CD4-positive, alpha-beta T cell treated with Interleukin-17A for 4 hours (primary cell): ENCODE data around the gene USP6.
A peak's percentile ranks its signal among the peaks of the same experiment; 100 is the strongest.
"Not testable (repeated sequence)": the region's sequence is repeated elsewhere in the genome, so short reads cannot be mapped to it uniquely, and the experiment has no call there.

Experiments
- DNase-seq: peaks from one replicate; pipeline ENCODE4 v3.0.0-alpha.2; 2020; ENCODE audit warnings: mixed read lengths

Gene USP6

DNA sequence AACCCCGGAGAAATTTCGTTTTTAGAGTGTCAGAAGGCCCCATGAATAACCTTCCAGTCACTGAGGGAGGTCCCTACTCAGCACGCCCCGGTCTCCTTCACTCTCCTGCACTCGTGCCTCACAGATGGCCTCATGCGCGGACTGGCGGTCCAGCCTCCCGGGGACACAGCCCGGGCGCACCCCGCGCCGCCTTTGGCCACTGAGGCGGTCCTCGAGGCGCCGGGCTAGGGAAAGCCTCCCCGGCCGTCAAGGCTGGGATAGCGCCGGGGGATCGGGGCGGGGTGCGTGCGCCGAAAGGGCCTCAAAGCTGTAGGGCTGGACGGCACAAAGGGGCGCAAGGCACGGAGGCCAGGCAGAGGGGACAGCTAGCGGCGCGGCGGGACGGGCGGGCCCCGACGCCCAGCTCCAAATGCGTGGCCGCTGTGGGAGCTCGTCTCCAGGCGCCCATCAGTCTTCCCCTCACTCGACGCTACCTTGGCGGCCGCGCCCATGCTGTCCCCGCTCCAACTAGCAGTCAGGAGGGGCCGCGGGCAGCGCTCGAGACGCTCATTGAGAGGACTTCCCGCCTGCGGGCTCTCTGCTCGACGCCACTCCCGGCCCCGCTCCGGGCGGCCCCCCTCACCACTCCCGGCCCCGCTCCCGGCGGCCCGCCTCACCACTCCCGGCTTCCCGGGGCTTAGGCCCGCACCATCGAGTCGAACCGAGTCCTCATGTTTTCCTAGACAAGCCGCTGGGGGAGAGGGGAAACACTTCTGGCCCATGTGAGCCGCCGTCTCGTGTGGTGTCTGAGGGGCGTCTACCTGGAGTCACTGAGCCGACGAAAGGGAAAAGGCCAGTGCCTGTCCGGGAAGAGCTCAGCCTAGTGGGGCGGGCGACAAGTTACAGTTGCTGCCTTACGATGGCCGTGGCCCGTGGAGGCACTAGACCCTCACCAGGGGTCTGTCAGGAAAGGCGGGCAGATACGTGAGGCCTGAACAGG is at the start of gene USP6:
TSS of gene USP6 (plus strand) at position 360 of the 979 bp plus-strand sequence. CDS start 14,336 bp downstream, outside the sequence.
- DNase-seq = no peak

GRCh38 chr17:5068236-5068635 is 47.6 kb upstream of the USP6 start:
- DNase-seq = no peak

- DNase-seq = no peak
These were observed 46.1 kb upstream of the USP6 start for GRCh38 chr17:5069724-5070123.

DNA sequence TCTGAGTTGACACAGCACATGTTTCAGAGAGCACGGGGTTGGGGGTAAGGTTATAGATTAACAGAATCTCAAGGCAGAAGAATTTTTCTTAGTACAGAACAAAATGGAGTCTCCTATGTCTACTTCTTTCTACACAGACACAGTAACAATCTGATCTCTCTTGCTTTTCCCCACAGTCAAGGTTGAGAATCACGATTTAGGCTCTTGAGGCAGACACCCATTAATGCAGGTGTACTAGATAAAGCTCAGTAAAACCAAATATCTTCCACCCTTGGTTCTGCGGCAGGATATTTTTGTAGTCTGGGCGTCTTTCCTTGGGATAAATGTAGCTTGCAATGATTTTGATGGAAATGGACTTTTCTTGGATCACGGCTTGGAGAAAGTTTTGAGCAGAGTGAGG is 40.4 kb upstream of the USP6 start:
- not testable (repeated sequence) for DNase-seq

- not testable (repeated sequence) for DNase-seq
These were observed 38.6 kb upstream of the USP6 start for GRCh38 chr17:5077275-5077674.

GRCh38 chr17:5077781-5078105 is 38.1 kb upstream of the USP6 start:
- no peak for DNase-seq

DNA sequence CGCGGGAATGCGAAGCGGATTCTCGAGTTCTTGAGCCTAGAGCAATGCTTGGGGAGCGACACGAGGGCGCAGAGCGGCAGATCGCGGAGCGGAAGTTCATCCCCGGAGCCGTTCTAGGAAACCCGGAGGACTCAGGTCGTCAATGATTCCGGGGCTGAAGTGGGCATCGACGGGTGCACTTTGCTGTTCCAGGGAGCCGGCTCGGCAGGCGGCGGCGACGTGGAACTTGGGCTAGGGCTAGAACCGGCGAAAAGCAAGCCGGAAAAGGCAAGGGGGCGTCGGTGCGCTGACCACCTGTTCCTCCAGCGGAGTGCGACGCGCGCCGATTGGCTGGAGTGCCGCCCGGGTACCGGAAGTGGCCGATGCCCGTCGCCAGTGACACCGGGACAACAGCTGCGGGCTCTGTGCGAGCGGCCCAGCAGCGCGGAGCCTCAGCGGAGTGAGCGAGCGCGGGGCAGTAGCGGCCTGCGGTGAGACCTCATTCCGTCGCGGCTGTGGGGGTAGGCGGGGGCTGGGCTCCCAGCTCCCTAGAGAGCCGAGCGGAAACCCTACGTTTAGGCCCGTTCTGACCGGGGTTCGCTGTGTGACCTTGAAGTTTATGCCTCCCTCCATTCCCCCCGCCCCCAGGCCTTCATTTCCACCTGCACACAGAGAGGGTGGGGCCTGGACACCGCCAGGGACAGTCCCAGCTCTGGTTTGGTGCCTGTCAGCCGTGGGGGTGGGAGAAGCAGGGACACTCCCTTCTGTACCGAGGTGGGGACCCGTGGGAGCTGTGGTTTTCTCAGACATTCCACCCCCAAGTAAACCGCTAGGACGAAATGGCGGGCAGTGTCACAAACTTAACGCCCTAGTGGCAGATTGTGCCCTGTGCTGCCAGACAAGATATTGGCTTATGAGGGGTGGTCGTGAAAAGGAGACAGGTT is 37.5 kb upstream of the USP6 start, which contains the start of gene ZFP3:
TSS of gene ZFP3 (plus strand) at position 362 of the 923 bp plus-strand sequence. CDS start 13,038 bp downstream, outside the sequence.
- peak; percentile 81 for DNase-seq

DNA sequence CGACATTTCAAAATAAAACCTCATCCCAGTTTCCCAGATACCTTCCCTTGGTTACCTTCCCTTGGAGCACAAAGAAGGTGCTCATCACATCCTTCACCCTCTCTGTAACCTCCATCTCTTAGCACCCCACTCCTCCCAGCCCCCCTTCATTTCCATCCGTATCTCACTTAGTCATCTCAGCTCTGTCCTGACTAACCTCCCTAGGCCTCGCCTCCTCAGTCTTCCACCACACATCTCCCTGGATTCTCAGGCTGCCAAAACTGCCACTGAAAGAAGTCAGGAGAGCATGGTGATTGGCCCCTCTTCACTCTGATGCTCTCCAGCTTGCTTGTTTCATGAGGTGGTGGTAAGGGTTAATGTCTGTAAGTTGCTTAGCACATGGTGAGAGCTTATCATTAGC is 35.2 kb upstream of the USP6 start:
- no peak for DNase-seq

GRCh38 chr17:5092218-5093010 is 23.4 kb upstream of the USP6 start:
- DNase-seq = no peak

- DNase-seq = no peak
These were observed 19.1 kb upstream of the USP6 start for GRCh38 chr17:5096731-5097100.

DNA sequence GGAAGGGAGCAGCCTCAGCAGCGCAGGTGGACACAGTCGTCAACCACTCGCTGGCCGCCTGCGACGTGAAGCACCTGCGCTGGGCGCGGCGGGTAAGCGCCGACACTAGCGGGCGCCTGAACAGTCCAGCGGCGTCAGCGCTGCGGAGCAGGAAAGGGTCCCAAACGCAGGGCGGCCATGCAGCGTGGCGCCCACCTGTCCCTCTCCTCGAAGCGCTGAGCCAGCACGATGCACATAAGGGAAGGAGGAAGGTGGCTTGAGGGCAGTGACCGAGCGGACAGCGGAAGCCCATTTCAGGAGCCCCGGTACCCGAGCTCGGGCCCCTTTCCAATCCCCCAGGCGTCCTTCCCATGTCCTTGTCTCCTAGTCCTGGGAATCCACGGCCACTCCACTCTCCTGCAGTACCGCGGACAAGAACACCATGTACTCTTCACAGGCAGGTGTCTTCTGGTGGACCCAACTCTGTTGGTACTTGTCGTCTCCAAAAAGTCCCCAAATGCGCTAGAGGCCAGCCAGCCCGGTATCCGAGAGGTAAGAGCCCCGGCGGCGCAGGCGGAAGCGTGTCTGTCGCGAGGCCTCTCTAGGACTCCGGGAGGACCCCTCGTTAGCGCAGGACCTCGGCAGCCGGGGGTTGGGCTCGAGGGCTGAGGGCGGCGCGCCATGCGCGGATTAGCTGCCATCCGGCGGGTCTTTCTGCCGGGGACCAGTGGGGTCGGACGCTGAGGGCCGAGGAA is 18.6 kb upstream of the USP6 start:
- DNase-seq = peak; percentile 63

DNA sequence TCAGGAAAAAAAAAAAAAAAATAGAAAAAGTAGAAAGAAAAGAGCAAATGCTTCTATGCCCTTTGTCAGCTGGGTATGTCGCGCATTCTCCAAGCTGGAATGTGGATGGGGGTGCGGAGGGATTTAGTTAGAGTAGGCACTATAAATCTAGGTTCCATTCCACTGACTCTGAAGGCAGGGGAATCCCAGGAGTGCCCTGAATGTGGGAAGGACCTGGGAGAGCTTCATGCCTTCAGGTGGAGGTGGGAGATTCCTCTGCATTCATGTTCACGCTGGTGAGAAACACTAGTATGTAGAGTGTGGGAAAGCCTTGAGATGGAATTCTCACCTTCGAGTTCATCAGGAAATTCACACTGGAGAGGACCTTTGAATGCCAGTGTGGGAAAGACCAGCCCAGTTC is 16.6 kb upstream of the USP6 start:
- no peak for DNase-seq

- no peak for DNase-seq
These were observed 15.0 kb upstream of the USP6 start for GRCh38 chr17:5100832-5101231.

DNA sequence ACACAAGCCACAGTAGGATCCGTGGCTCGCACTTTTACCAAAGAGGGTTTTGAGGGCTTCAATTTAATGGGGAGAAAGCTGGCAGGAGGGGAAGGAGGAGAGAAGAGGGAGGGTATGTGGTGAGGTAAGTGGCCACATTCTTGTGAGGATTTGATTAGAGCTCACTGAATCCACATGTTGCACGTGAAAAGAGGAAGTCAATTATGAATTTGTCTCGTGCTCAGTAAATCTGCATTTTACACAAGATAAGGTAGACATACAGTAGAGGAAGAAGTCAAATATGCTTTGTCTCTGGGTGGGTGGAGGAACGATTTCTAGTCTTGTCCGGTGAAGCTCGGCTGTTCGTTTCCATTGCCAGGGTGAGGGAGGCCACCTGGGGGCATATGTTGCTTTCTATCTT is 5.0 kb upstream of the USP6 start:
- DNase-seq = no peak

DNA sequence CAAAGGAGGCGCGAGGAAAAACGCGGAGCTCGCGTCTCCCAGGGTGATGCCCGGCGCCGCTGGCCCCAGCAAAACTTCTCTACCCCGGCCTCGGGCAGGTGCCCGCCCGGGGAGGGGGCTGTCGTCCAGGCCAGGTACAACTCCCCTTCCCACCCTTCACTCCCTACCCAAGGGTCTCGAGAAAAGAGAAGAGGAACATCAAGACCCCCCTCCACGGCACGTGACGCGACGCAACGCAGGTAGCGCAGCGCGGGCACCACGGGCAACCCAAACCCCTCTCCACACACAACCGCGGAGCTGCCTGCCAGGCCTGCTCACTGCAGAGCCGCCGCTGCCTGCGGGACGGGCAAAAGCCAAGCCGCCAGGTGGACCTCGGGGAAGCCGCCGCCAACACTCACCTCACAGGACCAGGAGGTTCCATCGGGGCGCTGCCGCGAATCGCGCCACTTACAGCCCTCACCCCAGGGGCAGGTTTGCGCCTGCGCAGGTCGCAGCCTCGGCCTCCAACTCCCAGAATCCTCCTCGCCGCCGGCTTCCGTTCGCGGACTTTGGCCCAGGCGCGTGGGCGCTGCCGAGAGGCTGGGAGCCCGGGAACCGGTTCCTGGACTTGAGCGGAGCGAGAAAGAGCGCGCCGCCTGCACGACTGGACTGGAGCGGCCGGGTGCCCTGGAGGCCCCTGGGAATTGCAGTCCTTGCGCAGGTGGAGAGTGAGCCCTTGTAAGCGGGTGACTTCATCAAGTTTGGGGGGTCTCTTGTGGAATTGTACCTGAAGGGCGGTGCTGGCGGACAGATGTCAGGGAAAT is 4.2 kb upstream of the USP6 start, which contains the start of gene ZNF232:
TSS of gene ZNF232 (minus strand) at position 477 of the 803 bp plus-strand sequence. CDS start at position 421, 56 bp downstream.
- DNase-seq = peak; percentile 94

GRCh38 chr17:5118219-5118618 is 2.4 kb downstream of the USP6 start:
- DNase-seq = no peak

- DNase-seq = no peak
These were observed 4.2 kb downstream of the USP6 start for GRCh38 chr17:5120036-5120435.

- DNase-seq = not testable (repeated sequence)
These were observed 4.8 kb downstream of the USP6 start for GRCh38 chr17:5120436-5121185.

DNA sequence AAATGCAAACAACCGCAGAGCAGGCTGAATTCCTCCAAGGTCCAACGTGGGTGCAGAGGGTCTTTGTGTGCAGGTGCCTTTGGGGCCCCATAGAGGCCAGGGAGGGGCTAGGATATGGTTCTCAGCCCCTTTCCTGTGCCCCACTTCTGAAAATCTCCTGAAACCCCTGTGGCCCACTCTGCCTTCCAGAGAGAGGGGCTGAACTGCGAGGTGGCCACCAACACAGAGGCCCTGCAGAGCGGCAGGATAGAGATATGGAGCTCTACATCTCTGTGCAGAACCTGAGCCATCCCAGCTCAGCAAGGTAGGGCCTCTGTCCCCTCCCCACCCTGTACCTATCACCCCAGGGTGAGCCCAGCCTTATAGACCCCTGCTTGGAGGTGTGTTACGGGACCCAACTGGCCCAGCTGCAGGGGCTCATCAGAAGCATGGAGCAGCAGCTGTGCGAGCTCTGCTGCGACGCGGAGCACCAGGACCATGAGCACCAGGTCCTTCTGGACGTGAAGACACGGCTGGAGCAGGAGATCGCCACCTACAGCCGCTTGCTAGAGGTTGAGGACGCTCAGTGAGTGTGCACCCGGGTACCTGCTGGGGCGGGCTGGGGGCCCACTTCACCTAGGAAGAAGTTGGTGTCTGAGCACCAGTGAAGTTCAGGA is 5.5 kb downstream of the USP6 start:
- no peak for DNase-seq

GRCh38 chr17:5122056-5122455 is 6.2 kb downstream of the USP6 start:
- DNase-seq = not testable (repeated sequence)
